GM12878 (cell line): Measurements from ENCODE around the gene ATG5. TPM values are rescaled to one million over a fixed set of nuclear protein-coding genes. Genes with fewer than 3 reads are reported as not detected.
"Not testable (repeated sequence)": the region's sequence is repeated elsewhere in the genome, so short reads cannot be mapped to it uniquely, and the experiment has no call there.

Experiments used
- ATAC-seq: fragments of 200-7000 bp; cut with Tn5 transposase; 3 replicates; pipeline ENCODE4 v1.9.1; 2020; ENCODE audit warnings: mild to moderate bottlenecking, moderate library complexity
- BruUV-seq: library from RNA; stranded (reverse); fragments of 400-500 nt; replicated peaks from 2 replicates; lab custom pipeline; 2021; lab: Mats Ljungman, UMichigan
- CTCF ChIA-PET: fragments of 300-600 bp; sonication (Branson Sonifier 250); formaldehyde crosslinking; extraction: SDS; loops from one replicate; lab custom pipeline; 2021; ENCODE audit warnings: inconsistent platforms; lab: Yijun Ruan, JAX
- POLR2A ChIA-PET: fragments of 350-600 bp; formaldehyde crosslinking; extraction: SDS; loops from one replicate; lab custom pipeline; 2021; ENCODE audit warnings: inconsistent platforms; lab: Charles Lee
- RAD21 ChIA-PET: fragments of 300-600 bp; sonication (Branson Sonifier 250); formaldehyde crosslinking; loops from one replicate; lab custom pipeline; 2023; ENCODE audit warnings: antibody characterized with exemption; ENCODE audit not compliant: unreplicated experiment; lab: Charles Lee
- SMC1A ChIA-PET: fragments of 300-600 bp; sonication (Branson Sonifier 250); formaldehyde crosslinking; loops from one replicate; lab custom pipeline; 2023; ENCODE audit not compliant: unreplicated experiment, uncharacterized antibody; lab: Charles Lee
- DNase-seq: peaks from one replicate; pipeline ENCODE4 v3.0.0-alpha.2; 2011; ENCODE audit warnings: low read depth, low spot score
- FAIRE-seq: peaks from 3 replicates; lab custom pipeline; 2011; peaks lifted over from hg19 to GRCh38; lab: Jason Lieb, UNC
- H2AFZ ChIP-seq: 2 replicates; pipeline ENCODE4 v1.6.0; 2011; ENCODE audit warnings: low read depth, low read length, control low read depth; ENCODE audit not compliant: control insufficient read depth
- H3K27ac ChIP-seq: 2 replicates; pipeline ENCODE4 v1.5.1; 2011; ENCODE audit warnings: control low read depth; ENCODE audit not compliant: control insufficient read depth, insufficient read depth
- H3K27me3 ChIP-seq, 2 experiments: replicated peaks in 1 of 2; 2 replicates each; pipeline versions ENCODE4 v1.6.0 to v1.6.1; 2011; ENCODE audit warnings: low read length in 1 of 2; ENCODE audit not compliant: control insufficient read depth in 2 of 2, insufficient read depth in 2 of 2
- H3K36me3 ChIP-seq, 2 experiments: 2 replicates each; pipeline ENCODE4 v1.5.1; 2011; ENCODE audit warnings: low read length in 1 of 2; ENCODE audit not compliant: control insufficient read depth in 2 of 2, insufficient read depth in 2 of 2
- H3K4me1 ChIP-seq: 2 replicates; pipeline ENCODE4 v1.6.1; 2011; ENCODE audit warnings: mild to moderate bottlenecking, low read length, moderate library complexity, mixed read lengths; ENCODE audit not compliant: control insufficient read depth, insufficient read depth
- H3K4me2 ChIP-seq: 2 replicates; pipeline ENCODE4 v1.6.0; 2011; ENCODE audit warnings: control low read depth; ENCODE audit not compliant: control insufficient read depth, insufficient read depth
- H3K4me3 ChIP-seq: fragments of 200-600 bp; sonication (generic); 2 replicates; pipeline ENCODE4 v1.5.1; 2016
- H3K79me2 ChIP-seq: 2 replicates; pipeline ENCODE4 v1.6.0; 2011; ENCODE audit warnings: low read length; ENCODE audit not compliant: control insufficient read depth, insufficient read depth
- H3K9ac ChIP-seq: 2 replicates; pipeline ENCODE4 v1.8.0; 2011; ENCODE audit warnings: low read length, control low read depth, mixed read lengths; ENCODE audit not compliant: control insufficient read depth, insufficient read depth
- H3K9me3 ChIP-seq: replicated peaks from 3 replicates; pipeline ENCODE4 v1.5.1; 2011; ENCODE audit warnings: mild to moderate bottlenecking, low read length; ENCODE audit not compliant: control insufficient read depth, insufficient read depth
- H4K20me1 ChIP-seq: 2 replicates; pipeline ENCODE4 v1.6.0; 2011; ENCODE audit not compliant: control insufficient read depth, insufficient read depth
- ZNF274 ChIP-seq: IDR thresholded peaks from one replicate; pipeline ENCODE4 v1.8.0; 2011; ENCODE audit not compliant: insufficient read length, insufficient read depth
- WGBS: methylation state at CpG from one replicate; pipeline ENCODE4 v1.1.6; 2016; ENCODE audit warnings: low lambda C conversion rate; ENCODE audit not compliant: insufficient replicate concordance, insufficient coverage; ENCODE audit errors: missing lambda C conversion rate; 5-methylcytosine and 5-hydroxymethylcytosine counted together
- in situ Hi-C: fragments of 300-500 bp; cut with MboI; formaldehyde crosslinking; loops from 9 replicates; pipeline ENCODE4 v1.14.3; 2018; ENCODE audit warnings: mixed read lengths
- intact Hi-C: fragments of 100-400 bp; cut with micrococcal nuclease; formaldehyde crosslinking; loops from one replicate; pipeline ENCODE4 v1.14.2; 2022; ENCODE audit not compliant: unreplicated experiment
- polyA plus RNA-seq, 11 experiments: library from polyadenylated mRNA; depleted of rRNA in 4 of 11; unstranded in 6 of 11; stranded (reverse) in 5 of 11; fragments of >200 nt; fragmentation: Nextera tagmentation in 4 of 11; fragmentation: Illumina TruSeq in 1 of 11; extraction: Ambion mirVana in 4 of 11; extraction: Trizol in 1 of 11; gene quantifications; 1 replicate in 1 of 11; 2 replicates in 10 of 11; pipeline versions ENCODE4 v1.2.1 to v1.2.3, GENCODE V29; 2011 to 2016; ENCODE audit warnings: inconsistent platforms in 2 of 11, missing spikeins in 2 of 11, low read depth in 1 of 11
- total RNA-seq, 4 experiments: library from RNA; depleted of rRNA in 3 of 4; stranded (reverse); fragments of >200 nt in 3 of 4; fragmentation: Illumina TruSeq in 1 of 4; extraction: Trizol in 1 of 4; gene quantifications; 2 replicates each; pipeline versions ENCODE4 v1.2.1 to v1.2.3, GENCODE V29; 2013 to 2021
- TF ChIP-seq, protein P1 (sequence below): IDR thresholded peaks from 2 replicates; pipeline ENCODE4 v1.6.1; 2012; ENCODE audit warnings: improper control_type of control experiment, low read depth, low read length; ENCODE audit not compliant: insufficient replicate concordance

The ATG5 gene
- total and polyA plus RNA-seq, 10 of the 15 experiments (the other 5 are each of a cell fraction or from before 2014, with no cell fraction given) = 12.9 to 51.8 (median 23.9) TPM

DNA sequence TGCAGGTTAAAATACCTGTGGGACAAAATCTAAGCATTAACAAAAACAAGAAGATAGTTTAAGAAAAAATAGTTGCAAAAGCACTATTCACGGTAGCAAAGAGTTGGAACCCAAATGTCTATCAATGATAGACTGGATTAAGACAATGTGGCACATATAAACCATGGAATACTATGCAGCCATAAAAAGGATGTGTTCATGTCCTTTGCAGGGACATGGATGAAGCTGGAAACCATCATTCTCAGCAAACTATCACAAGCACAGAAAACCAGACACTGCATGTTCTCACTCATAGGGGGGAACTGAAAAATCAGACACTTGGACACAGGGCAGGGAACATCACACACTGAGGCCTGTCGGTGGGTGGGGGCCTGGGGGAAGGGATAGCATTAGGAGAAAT, 65.8 kb downstream of the ATG5 start:
- ATAC-seq, BruUV-seq, H2AFZ ChIP-seq, H3K27ac ChIP-seq, H4K20me1 ChIP-seq, H3K9ac ChIP-seq, in situ Hi-C loops, DNase-seq, H3K4me1 ChIP-seq, H3K4me3 ChIP-seq, H3K27me3 ChIP-seq, FAIRE-seq, H3K9me3 ChIP-seq, intact Hi-C loops, H3K79me2 ChIP-seq, H3K4me2 ChIP-seq, H3K36me3 ChIP-seq: not testable (repeated sequence)
- SMC1A ChIA-PET = interaction anchor here (0.7 to 5.6 kb wide), 3 partner anchors 15 to 47 kb away, joined by 3 to 30 read pairs (median 4); no protein-coding TSS in a partner anchor
- POLR2A ChIA-PET = interaction anchor here (0.6 kb wide), 1 partner anchor 48 kb away, joined by 5 read pairs; no protein-coding TSS in a partner anchor
- CTCF ChIA-PET = interaction anchor here (1.1 to 1.9 kb wide), 4 partner anchors 11 to 828 kb away, joined by 3 to 6 read pairs (median 4); no protein-coding TSS in a partner anchor
- RAD21 ChIA-PET = interaction anchor here (0.9 kb wide), 1 partner anchor 170 kb away, joined by 3 read pairs; no protein-coding TSS in a partner anchor
- 100% methylated on average over 2 of the region's 2 CpGs for WGBS

DNA sequence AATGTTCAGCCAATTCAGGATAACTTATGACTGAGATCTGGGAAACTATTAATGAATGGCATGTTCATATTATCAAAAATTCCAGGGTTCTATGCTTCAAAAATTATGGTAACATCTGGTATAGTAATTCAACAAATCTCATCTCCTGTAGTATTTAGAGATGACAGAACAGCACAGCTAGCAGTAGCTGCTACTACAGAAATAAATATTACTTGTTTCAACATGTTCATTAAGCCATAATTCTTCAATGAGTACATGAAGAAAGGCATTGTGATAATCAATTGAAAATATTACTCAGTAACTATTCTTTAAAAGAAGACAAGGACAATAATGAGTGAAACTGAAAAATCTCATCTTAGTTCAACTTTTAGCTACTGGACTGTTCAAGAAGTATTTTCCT, 66.8 kb downstream of the ATG5 start:
- ChIA-PET POLR2A (no interaction called here), RAD21 (interaction anchor here (0.9 to 1.1 kb wide), 3 partner anchors 31 to 827 kb away, joined by 3 read pairs; no protein-coding TSS in a partner anchor), CTCF (interaction anchor here (0.6 to 1.9 kb wide), 6 partner anchors 10 to 827 kb away, joined by 3 to 8 read pairs (median 4); no protein-coding TSS in a partner anchor), SMC1A (interaction anchor here (0.6 to 5.6 kb wide), 11 partner anchors 10 to 1527 kb away, joined by 3 to 30 read pairs (median 4); partner anchors contain the start of gene PRDM1)
- no peak for TF ChIP-seq ZNF274
- TF ChIP-seq, protein P1, sequence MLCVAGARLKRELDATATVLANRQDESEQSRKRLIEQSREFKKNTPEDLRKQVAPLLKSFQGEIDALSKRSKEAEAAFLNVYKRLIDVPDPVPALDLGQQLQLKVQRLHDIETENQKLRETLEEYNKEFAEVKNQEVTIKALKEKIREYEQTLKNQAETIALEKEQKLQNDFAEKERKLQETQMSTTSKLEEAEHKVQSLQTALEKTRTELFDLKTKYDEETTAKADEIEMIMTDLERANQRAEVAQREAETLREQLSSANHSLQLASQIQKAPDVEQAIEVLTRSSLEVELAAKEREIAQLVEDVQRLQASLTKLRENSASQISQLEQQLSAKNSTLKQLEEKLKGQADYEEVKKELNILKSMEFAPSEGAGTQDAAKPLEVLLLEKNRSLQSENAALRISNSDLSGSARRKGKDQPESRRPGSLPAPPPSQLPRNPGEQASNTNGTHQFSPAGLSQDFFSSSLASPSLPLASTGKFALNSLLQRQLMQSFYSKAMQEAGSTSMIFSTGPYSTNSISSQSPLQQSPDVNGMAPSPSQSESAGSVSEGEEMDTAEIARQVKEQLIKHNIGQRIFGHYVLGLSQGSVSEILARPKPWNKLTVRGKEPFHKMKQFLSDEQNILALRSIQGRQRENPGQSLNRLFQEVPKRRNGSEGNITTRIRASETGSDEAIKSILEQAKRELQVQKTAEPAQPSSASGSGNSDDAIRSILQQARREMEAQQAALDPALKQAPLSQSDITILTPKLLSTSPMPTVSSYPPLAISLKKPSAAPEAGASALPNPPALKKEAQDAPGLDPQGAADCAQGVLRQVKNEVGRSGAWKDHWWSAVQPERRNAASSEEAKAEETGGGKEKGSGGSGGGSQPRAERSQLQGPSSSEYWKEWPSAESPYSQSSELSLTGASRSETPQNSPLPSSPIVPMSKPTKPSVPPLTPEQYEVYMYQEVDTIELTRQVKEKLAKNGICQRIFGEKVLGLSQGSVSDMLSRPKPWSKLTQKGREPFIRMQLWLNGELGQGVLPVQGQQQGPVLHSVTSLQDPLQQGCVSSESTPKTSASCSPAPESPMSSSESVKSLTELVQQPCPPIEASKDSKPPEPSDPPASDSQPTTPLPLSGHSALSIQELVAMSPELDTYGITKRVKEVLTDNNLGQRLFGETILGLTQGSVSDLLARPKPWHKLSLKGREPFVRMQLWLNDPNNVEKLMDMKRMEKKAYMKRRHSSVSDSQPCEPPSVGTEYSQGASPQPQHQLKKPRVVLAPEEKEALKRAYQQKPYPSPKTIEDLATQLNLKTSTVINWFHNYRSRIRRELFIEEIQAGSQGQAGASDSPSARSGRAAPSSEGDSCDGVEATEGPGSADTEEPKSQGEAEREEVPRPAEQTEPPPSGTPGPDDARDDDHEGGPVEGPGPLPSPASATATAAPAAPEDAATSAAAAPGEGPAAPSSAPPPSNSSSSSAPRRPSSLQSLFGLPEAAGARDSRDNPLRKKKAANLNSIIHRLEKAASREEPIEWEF = peak; percentile 30
- Histone ChIP-seq H3K9me3 (no peaks in the 10 kb centered on the region; the same call in 2 of the 3 replicates), H4K20me1 (no peaks in the 10 kb centered on the region), H3K27ac (no peak overlapping the region), H3K4me2 (no peak overlapping the region), H3K27me3 (no peaks in the 10 kb centered on the region), H3K9ac (no peak overlapping the region), H2AFZ (no peak overlapping the region), H3K79me2 (no peaks in the 10 kb centered on the region; the same call in none of the 2 replicates), H3K36me3 (peaks cover 0 to 2% of the 10 kb centered on the region in 2 experiments; a peak in 2 of 4 replicates), H3K4me3 (no peak overlapping the region), H3K4me1 (no peaks in the 10 kb centered on the region)
- FAIRE-seq = no peak
- in situ Hi-C loops = no loop called here
- ATAC-seq = no peak
- BruUV-seq = no TSS peak
- intact Hi-C loops = no loop called here
- DNase-seq = no peak
